Endothelial cell of umbilical vein (primary cell): ENCODE measurements around the gene NR4A1. TPM values are rescaled to one million over a fixed set of nuclear protein-coding genes. Genes with fewer than 3 reads are reported as not detected.

Source experiments
- BruUV-seq: library from RNA; stranded (reverse); fragments of 400-500 nt; replicated peaks from 2 replicates; lab custom pipeline; 2021; lab: Mats Ljungman, UMichigan
- CTCF ChIA-PET: fragments of 300-600, 350-600 bp; sonication (Branson Sonifier 250); formaldehyde crosslinking; loops from one replicate; lab custom pipeline; 2021; ENCODE audit warnings: antibody characterized with exemption, inconsistent platforms; lab: Charles Lee
- POLR2A ChIA-PET: fragments of 300-600, 350-600 bp; sonication (Branson Sonifier 250); formaldehyde crosslinking; loops from one replicate; lab custom pipeline; 2021; ENCODE audit warnings: antibody characterized with exemption, inconsistent platforms; lab: Charles Lee
- DNase-seq: peaks from one replicate; pipeline ENCODE4 v3.0.0-alpha.2; 2011; ENCODE audit warnings: low read depth, low spot score
- FAIRE-seq: peaks from 2 replicates; lab custom pipeline; 2011; peaks lifted over from hg19 to GRCh38; lab: Jason Lieb, UNC
- H2AFZ ChIP-seq: 2 replicates; pipeline ENCODE4 v1.6.0; 2012; ENCODE audit warnings: low read depth, low read length, control low read depth, inconsistent platforms
- H3K27ac ChIP-seq: 2 replicates; pipeline ENCODE4 v1.5.1; 2011; ENCODE audit warnings: low read depth, mild to moderate bottlenecking, control low read depth, low read length, moderate library complexity; ENCODE audit not compliant: insufficient read depth
- H3K27me3 ChIP-seq, 2 experiments: 2 replicates each; pipeline versions ENCODE4 v1.6.0 to v1.6.1; 2011; ENCODE audit warnings: low read length in 2 of 2, mixed read lengths in 1 of 2; ENCODE audit not compliant: control insufficient read depth in 2 of 2, insufficient read depth in 2 of 2
- H3K36me3 ChIP-seq, 2 experiments: 2 replicates in 1 of 2; 3 replicates in 1 of 2; pipeline ENCODE4 v1.5.1; 2011; ENCODE audit warnings: low read length in 2 of 2, mild to moderate bottlenecking in 1 of 2, moderate library complexity in 1 of 2; ENCODE audit not compliant: control insufficient read depth in 2 of 2, insufficient read depth in 2 of 2; ENCODE audit errors: extremely low read depth in 1 of 2
- H3K4me1 ChIP-seq: 3 replicates; pipeline ENCODE4 v1.5.1; 2011; ENCODE audit warnings: mild to moderate bottlenecking, low read length; ENCODE audit not compliant: control insufficient read depth, insufficient read depth; ENCODE audit errors: extremely low read depth
- H3K4me2 ChIP-seq: 2 replicates; pipeline ENCODE4 v1.6.1; 2011; ENCODE audit warnings: low read length, control low read depth, mixed read lengths; ENCODE audit not compliant: insufficient read depth
- H3K4me3 ChIP-seq, 3 experiments: fragments of 200-600 bp in 1 of 3; sonication (generic), shearing (Covaris generic) in 1 of 3; replicated peaks in 1 of 3; 2 replicates each; pipeline ENCODE4 v1.5.1; 2011 to 2016; ENCODE audit warnings: control low read depth in 3 of 3, low read length in 3 of 3, mild to moderate bottlenecking in 2 of 3, inconsistent platforms in 1 of 3, low read depth in 1 of 3, moderate library complexity in 1 of 3; ENCODE audit not compliant: insufficient read depth in 1 of 3
- H3K79me2 ChIP-seq: 2 replicates; pipeline ENCODE4 v1.6.0; 2012; ENCODE audit warnings: low read length, inconsistent platforms; ENCODE audit not compliant: control insufficient read depth, insufficient read depth
- H3K9ac ChIP-seq: replicated peaks from 2 replicates; pipeline ENCODE3; 2011; ENCODE audit warnings: low read length, control low read depth; ENCODE audit not compliant: insufficient read depth; ENCODE audit errors: extremely low read depth
- H3K9me1 ChIP-seq: replicated peaks from 3 replicates; pipeline ENCODE4 v1.6.0; 2011; ENCODE audit warnings: mild to moderate bottlenecking, low read length; ENCODE audit not compliant: control insufficient read depth, insufficient read depth; ENCODE audit errors: extremely low read depth
- H3K9me3 ChIP-seq: replicated peaks from 2 replicates; pipeline ENCODE4 v1.5.1; 2012; ENCODE audit warnings: low read length, inconsistent platforms; ENCODE audit not compliant: control insufficient read depth, insufficient read depth
- H4K20me1 ChIP-seq: replicated peaks from 2 replicates; pipeline ENCODE3; 2011; ENCODE audit warnings: mild to moderate bottlenecking, low read length; ENCODE audit not compliant: control insufficient read depth, insufficient read depth; ENCODE audit errors: extremely low read depth
- EZH2 ChIP-seq: IDR thresholded peaks from 2 replicates; pipeline ENCODE4 v1.6.1; 2012; ENCODE audit warnings: borderline replicate concordance, low read depth, mild to moderate bottlenecking, moderate library complexity, low read length, inconsistent platforms; ENCODE audit not compliant: severe bottlenecking
- FOS ChIP-seq: IDR thresholded peaks from 2 replicates; pipeline ENCODE4 v1.6.1; 2011; ENCODE audit warnings: mild to moderate bottlenecking, low read length, moderate library complexity, borderline replicate concordance; ENCODE audit not compliant: insufficient read depth
- GATA2 ChIP-seq: IDR thresholded peaks from 2 replicates; pipeline ENCODE4 v1.7.0; 2011; ENCODE audit warnings: low read depth, mild to moderate bottlenecking, moderate library complexity, mixed read lengths, low read length; ENCODE audit not compliant: insufficient read length, insufficient read depth
- JUN ChIP-seq: IDR thresholded peaks from 2 replicates; pipeline ENCODE4 v1.6.1; 2011; ENCODE audit warnings: borderline replicate concordance, low read depth; ENCODE audit not compliant: insufficient read length, insufficient read depth
- POLR2AphosphoS5 ChIP-seq: IDR thresholded peaks from 2 replicates; pipeline ENCODE4 v1.6.1; 2012; ENCODE audit warnings: low read depth, mild to moderate bottlenecking, control low read depth, low read length, moderate library complexity; ENCODE audit not compliant: insufficient read depth
- dilution Hi-C: fragments of 300-500 bp; cut with MboI; formaldehyde crosslinking; loops from one replicate; pipeline ENCODE4 v1.15.0; 2019; ENCODE audit warnings: low sequenced_read_pairs; ENCODE audit not compliant: extremely low pct_ligation_motif_present
- intact Hi-C: fragments of 100-400 bp; cut with micrococcal nuclease; formaldehyde crosslinking; loops from one replicate; pipeline ENCODE4 v1.10.0; 2022
- polyA plus RNA-seq, 4 experiments: library from polyadenylated mRNA; depleted of rRNA in 3 of 4; stranded (reverse) in 3 of 4; unstranded in 1 of 4; fragments of >200 nt; gene quantifications; 2 replicates each; pipeline versions ENCODE4 v1.2.1 to v1.2.3, GENCODE V29; 2011 to 2012; ENCODE audit warnings: missing spikeins in 1 of 4
- total RNA-seq: library from RNA; stranded (reverse); gene quantifications from 2 replicates; pipeline ENCODE4 v1.2.3, GENCODE V29; 2021
- TF ChIP-seq, protein P1 (sequence below): IDR thresholded peaks from 2 replicates; pipeline ENCODE4 v1.6.1; 2011; ENCODE audit not compliant: insufficient read depth, insufficient read length

Gene NR4A1
- total and polyA plus RNA-seq, 2 donors (not counting 3 experiments of a cell fraction or from before 2014, with no cell fraction given): 6.8 to 18.2 TPM

DNA sequence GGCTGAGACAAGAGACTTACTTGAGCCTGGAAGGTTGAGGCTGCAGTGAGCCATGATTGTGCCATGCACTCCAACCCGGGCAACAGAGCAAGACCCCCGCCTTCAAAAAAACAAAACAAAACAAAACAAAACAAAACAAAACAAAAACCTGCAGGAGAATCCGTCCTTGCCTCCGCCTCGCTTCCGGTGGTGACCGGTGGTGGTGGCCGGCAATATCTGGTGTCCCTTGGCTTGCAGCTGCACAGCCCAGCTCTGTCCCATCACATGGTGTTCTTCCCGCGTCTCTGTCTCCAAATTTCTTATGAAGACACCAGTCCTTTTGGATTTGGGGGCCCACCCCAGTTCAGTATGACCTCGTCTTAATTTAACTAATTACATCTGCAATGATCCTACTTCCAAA is 38.2 kb downstream of the NR4A1 start:
- BruUV-seq: no TSS peak
- no peaks in the 10 kb centered on the region for H3K4me1 ChIP-seq
- H4K20me1 ChIP-seq: no peaks in the 10 kb centered on the region
- TF ChIP-seq JUN (no peak), FOS (no peak), GATA2 (no peak), POLR2AphosphoS5 (no peak)
- TF ChIP-seq, protein P1, sequence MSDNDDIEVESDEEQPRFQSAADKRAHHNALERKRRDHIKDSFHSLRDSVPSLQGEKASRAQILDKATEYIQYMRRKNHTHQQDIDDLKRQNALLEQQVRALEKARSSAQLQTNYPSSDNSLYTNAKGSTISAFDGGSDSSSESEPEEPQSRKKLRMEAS: no peak
- H3K9ac ChIP-seq: no peak overlapping the region
- no peaks in the 10 kb centered on the region for H3K36me3 ChIP-seq
- H3K79me2 ChIP-seq: no peaks in the 10 kb centered on the region
- H3K9me3 ChIP-seq: no peaks in the 10 kb centered on the region
- intact Hi-C loops: no loop called here
- CTCF ChIA-PET: interaction anchor here (12.8 kb wide), 1 partner anchor 63 kb away, joined by 452 read pairs; no protein-coding TSS in a partner anchor
- H3K9me1 ChIP-seq: no peaks in the 10 kb centered on the region
- H3K27me3 ChIP-seq: peaks cover 17% of the 10 kb centered on the region in 2 experiments
- POLR2A ChIA-PET: no interaction called here
- dilution Hi-C loops: no loop called here
- no peak overlapping the region for H2AFZ ChIP-seq
- FAIRE-seq (no peak), DNase-seq (no peak)
- H3K4me2 ChIP-seq: no peak overlapping the region
- no peak overlapping the region for H3K4me3 ChIP-seq
- H3K27ac ChIP-seq: no peak overlapping the region

DNA sequence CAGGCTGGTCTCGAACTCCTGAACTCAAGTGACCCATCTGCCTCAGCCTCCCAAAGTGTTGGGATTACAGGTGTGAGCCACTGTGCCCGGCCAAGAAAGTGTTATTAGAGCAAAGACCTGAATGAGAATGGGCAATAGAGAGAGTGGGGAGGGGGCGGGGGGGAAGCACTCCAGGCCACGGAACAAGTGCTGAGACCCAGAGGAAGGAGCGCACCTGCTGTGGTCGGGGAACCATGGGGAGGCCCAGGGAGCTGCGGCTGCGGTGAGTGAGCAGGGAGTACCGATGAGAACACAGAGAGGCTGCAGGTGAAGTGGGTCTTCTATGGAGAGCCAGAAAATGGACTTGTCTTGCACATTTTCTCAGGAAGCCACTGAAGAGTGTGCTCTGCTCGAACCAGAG is 39.0 kb downstream of the NR4A1 start:
- no peaks in the 10 kb centered on the region for H3K79me2 ChIP-seq
- dilution Hi-C loops (no loop called here), intact Hi-C loops (no loop called here)
- H3K27me3 ChIP-seq: peaks cover 17% of the 10 kb centered on the region in 2 experiments
- TF ChIP-seq EZH2: no peak
- no peak overlapping the region for H3K4me3 ChIP-seq
- BruUV-seq: no TSS peak
- no peaks in the 10 kb centered on the region for H3K9me3 ChIP-seq
- no peaks in the 10 kb centered on the region for H3K36me3 ChIP-seq
- H3K9ac ChIP-seq: no peak overlapping the region
- DNase-seq (no peak), FAIRE-seq (no peak)
- POLR2A ChIA-PET: no interaction called here
- no peak overlapping the region for H2AFZ ChIP-seq
- no peak overlapping the region for H3K27ac ChIP-seq
- H3K9me1 ChIP-seq: no peaks in the 10 kb centered on the region
- H3K4me1 ChIP-seq: no peaks in the 10 kb centered on the region
- no peak overlapping the region for H3K4me2 ChIP-seq
- no peaks in the 10 kb centered on the region for H4K20me1 ChIP-seq
- CTCF ChIA-PET: interaction anchor here (1.6 to 2.2 kb wide), 2 partner anchors 31 to 65 kb away, joined by 6 to 13 read pairs; no protein-coding TSS in a partner anchor
